MCF 10A (cell line): ENCODE results near the gene INHBE. TPM values are rescaled to one million over a fixed set of nuclear protein-coding genes. Genes with fewer than 3 reads are reported as not detected.

Experiments used
- BruUV-seq: library from RNA; stranded (reverse); fragments of 400-500 nt; replicated peaks from 2 replicates; lab custom pipeline; 2021; lab: Mats Ljungman, UMichigan
- CTCF ChIA-PET: fragments of 300-600 bp; sonication (Branson Sonifier 250); formaldehyde crosslinking; extraction: SDS; loops from one replicate; lab custom pipeline; 2021; ENCODE audit warnings: antibody characterized with exemption, inconsistent platforms; lab: Yijun Ruan, JAX
- POLR2A ChIA-PET: fragments of 300-600, 350-650 bp; sonication (Branson Sonifier 250); formaldehyde crosslinking; extraction: SDS; loops from one replicate; lab custom pipeline; 2020; ENCODE audit warnings: antibody characterized with exemption, inconsistent platforms; lab: Yijun Ruan, JAX
- DNase-seq: peaks from one replicate; pipeline ENCODE4 v3.0.0-alpha.2; 2018; ENCODE audit not compliant: unreplicated experiment
- H3K27ac Mint-ChIP-seq: one replicate; pipeline ENCODE4 v1.8.0; 2022; ENCODE audit warnings: mild to moderate bottlenecking, low read depth, mixed read lengths; ENCODE audit not compliant: unreplicated experiment
- H3K27me3 Mint-ChIP-seq: one replicate; pipeline ENCODE4 v1.8.0; 2022; ENCODE audit warnings: mixed read lengths; ENCODE audit not compliant: insufficient read depth, unreplicated experiment
- H3K36me3 Mint-ChIP-seq: one replicate; pipeline ENCODE4 v1.8.0; 2022; ENCODE audit warnings: mild to moderate bottlenecking, moderate library complexity, mixed read lengths; ENCODE audit not compliant: insufficient read depth, unreplicated experiment
- H3K4me1 Mint-ChIP-seq: one replicate; pipeline ENCODE4 v1.8.0; 2022; ENCODE audit warnings: mixed read lengths; ENCODE audit not compliant: insufficient read depth, unreplicated experiment
- H3K4me3 Mint-ChIP-seq: one replicate; pipeline ENCODE4 v1.8.0; 2022; ENCODE audit warnings: mild to moderate bottlenecking, moderate library complexity, mixed read lengths; ENCODE audit not compliant: unreplicated experiment
- H3K9me3 Mint-ChIP-seq: one replicate; pipeline ENCODE4 v1.8.0; 2022; ENCODE audit warnings: mixed read lengths; ENCODE audit not compliant: unreplicated experiment
- intact Hi-C: fragments of 100-400 bp; cut with micrococcal nuclease; formaldehyde crosslinking; loops from 2 replicates; pipeline ENCODE4 v1.14.1; 2022
- total RNA-seq: library from RNA; stranded (reverse); gene quantifications from 2 replicates; pipeline ENCODE4 v1.2.3, GENCODE V29; 2022
- TF ChIP-seq, protein P1 (sequence below): fragments of 200-600 bp; IDR thresholded peaks from one replicate; pipeline ENCODE4 v1.8.0; 2022; ENCODE audit warnings: antibody characterized with exemption, mild to moderate bottlenecking; ENCODE audit not compliant: unreplicated experiment

Gene INHBE
- total RNA-seq, 1 experiment from 2014 or later: 5.0 TPM

DNA sequence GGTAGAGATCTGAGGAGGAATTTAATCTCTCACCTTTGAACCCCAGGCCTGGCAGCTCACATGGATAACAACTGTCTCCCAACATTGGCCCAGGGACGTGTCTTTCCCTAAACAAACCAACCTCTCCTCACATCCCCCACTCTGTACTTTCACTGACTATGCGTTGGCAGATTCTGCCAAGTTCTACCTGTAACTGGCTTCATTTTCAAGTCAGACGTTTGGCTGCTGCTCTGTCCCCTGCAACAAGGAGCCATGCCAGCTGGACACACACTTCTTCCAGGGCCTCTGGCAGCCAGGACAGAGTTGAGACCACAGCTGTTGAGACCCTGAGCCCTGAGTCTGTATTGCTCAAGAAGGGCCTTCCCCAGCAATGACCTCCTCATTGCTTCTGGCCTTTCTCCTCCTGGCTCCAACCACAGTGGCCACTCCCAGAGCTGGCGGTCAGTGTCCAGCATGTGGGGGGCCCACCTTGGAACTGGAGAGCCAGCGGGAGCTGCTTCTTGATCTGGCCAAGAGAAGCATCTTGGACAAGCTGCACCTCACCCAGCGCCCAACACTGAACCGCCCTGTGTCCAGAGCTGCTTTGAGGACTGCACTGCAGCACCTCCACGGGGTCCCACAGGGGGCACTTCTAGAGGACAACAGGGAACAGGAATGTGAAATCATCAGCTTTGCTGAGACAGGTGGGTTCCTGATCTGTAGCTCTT lies 20.4 kb upstream of the INHBE start, which contains the start of gene INHBC:
INHBC (plus strand) TSS at position 268 of the 707 bp plus-strand sequence; CDS start at position 371, 103 bp downstream.
- CTCF ChIA-PET: interaction anchor here (0.6 to 3.0 kb wide), 5 partner anchors 18 to 221 kb away, joined by 3 to 18 read pairs (median 3); no protein-coding TSS in a partner anchor

DNA sequence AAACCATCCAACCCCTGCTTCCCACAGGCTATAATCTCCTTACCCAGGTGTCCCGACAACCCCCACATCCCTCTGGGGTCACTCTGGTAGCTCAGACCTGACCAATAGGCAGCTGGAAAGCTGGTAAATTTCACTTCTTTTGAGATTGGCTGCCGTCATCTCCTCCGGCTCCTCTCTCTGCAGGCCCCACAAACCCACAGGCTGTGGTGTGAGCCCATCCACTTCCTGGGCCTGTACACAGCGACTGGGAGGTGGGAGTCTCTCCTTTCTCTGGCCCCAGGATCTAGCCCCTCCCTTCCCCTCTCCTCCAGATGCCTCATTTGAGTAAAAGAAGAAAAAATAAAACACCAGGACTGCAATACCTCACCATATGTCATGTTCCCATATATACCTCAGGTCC lies 19.8 kb upstream of the INHBE start:
- Mint-ChIP-seq H3K27ac (no peak overlapping the region), H3K36me3 (peaks cover 6% of the 10 kb centered on the region), H3K9me3 (no peaks in the 10 kb centered on the region), H3K4me3 (no peak overlapping the region), H3K27me3 (no peaks in the 10 kb centered on the region), H3K4me1 (no peaks in the 10 kb centered on the region)
- ChIA-PET CTCF (interaction anchor here (0.6 to 3.0 kb wide), 5 partner anchors 17 to 221 kb away, joined by 3 to 18 read pairs (median 3); no protein-coding TSS in a partner anchor), POLR2A (no interaction called here)
- intact Hi-C loops: no loop called here
- no TSS peak for BruUV-seq
- no peak for DNase-seq
- TF ChIP-seq, protein P1, sequence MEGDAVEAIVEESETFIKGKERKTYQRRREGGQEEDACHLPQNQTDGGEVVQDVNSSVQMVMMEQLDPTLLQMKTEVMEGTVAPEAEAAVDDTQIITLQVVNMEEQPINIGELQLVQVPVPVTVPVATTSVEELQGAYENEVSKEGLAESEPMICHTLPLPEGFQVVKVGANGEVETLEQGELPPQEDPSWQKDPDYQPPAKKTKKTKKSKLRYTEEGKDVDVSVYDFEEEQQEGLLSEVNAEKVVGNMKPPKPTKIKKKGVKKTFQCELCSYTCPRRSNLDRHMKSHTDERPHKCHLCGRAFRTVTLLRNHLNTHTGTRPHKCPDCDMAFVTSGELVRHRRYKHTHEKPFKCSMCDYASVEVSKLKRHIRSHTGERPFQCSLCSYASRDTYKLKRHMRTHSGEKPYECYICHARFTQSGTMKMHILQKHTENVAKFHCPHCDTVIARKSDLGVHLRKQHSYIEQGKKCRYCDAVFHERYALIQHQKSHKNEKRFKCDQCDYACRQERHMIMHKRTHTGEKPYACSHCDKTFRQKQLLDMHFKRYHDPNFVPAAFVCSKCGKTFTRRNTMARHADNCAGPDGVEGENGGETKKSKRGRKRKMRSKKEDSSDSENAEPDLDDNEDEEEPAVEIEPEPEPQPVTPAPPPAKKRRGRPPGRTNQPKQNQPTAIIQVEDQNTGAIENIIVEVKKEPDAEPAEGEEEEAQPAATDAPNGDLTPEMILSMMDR: no peak

More for the DNA sequence above, 20.4 kb upstream of the INHBE start, which contains the start of gene INHBC:
- no peak for DNase-seq
- Mint-ChIP-seq H3K27me3 (no peaks in the 10 kb centered on the region), H3K9me3 (no peaks in the 10 kb centered on the region), H3K27ac (no peak within 1 kb of the TSS), H3K4me3 (no peak within 1 kb of the TSS), H3K36me3 (peaks cover 6% of the 10 kb centered on the region), H3K4me1 (no peaks in the 10 kb centered on the region)
- POLR2A ChIA-PET: interaction anchor here (1.2 kb wide), 1 partner anchor 722 kb away, joined by 3 read pairs; no protein-coding TSS in a partner anchor
- intact Hi-C loops: no loop called here
- BruUV-seq: no TSS peak
- TF ChIP-seq, protein P1: no peak

DNA sequence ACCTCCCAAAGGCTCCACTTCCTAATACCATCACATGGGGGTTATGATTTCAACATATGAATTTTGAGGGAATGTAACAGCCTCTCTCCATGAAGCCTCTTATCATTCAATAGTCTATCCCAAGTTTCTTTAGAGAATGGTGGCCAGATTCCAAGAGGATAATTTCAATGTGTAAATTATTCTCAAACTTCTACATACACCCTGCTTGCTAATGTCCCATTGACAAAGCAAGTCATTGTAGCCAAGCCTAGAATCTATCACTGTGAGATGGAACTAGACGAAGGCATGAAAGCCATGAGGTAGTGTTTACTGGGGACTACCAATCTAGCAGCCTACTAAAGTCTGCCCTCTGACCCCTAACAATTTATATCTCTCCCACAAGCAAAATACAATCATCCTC lies 16.7 kb upstream of the INHBE start:
- POLR2A ChIA-PET: no interaction called here
- CTCF ChIA-PET: interaction anchor here (0.8 to 1.4 kb wide), 2 partner anchors 14 to 21 kb away, joined by 3 to 6 read pairs; no protein-coding TSS in a partner anchor

More for the DNA sequence above, 16.7 kb upstream of the INHBE start:
- Mint-ChIP-seq H3K4me1 (no peaks in the 10 kb centered on the region), H3K4me3 (no peak overlapping the region), H3K36me3 (no peaks in the 10 kb centered on the region), H3K9me3 (peaks cover 16% of the 10 kb centered on the region), H3K27ac (no peak overlapping the region), H3K27me3 (no peaks in the 10 kb centered on the region)
- DNase-seq: no peak
- TF ChIP-seq, protein P1: no peak
- intact Hi-C loops: no loop called here
- BruUV-seq: no TSS peak
